ENCODE results near the gene MYRIP.
A peak's percentile ranks its signal among the peaks of the same experiment; 100 is the strongest.
"Not testable (repeated sequence)": the region's sequence is repeated elsewhere in the genome, so short reads cannot be mapped to it uniquely, and the experiment has no call there.

Gene MYRIP

GRCh38 chr3:40278791-40279190 lies 469.4 kb downstream of the MYRIP start:
- no peak overlapping the region for H2AFZ ChIP-seq (ENCODE audit: low read depth, low read length)
- H3K4me3 ChIP-seq (ENCODE audit: low read length) = no peak overlapping the region
- no peaks in the 10 kb centered on the region for H3K4me1 ChIP-seq (ENCODE audit: insufficient read depth, low read length)
- no peaks in the 10 kb centered on the region for H3K36me3 ChIP-seq (ENCODE audit: insufficient read depth, low read length)
- no peaks in the 10 kb centered on the region for H3K27me3 ChIP-seq (ENCODE audit: insufficient read depth, low read length)
- H3K9me3 ChIP-seq (ENCODE audit: low read length) = no peaks in the 10 kb centered on the region

DNA sequence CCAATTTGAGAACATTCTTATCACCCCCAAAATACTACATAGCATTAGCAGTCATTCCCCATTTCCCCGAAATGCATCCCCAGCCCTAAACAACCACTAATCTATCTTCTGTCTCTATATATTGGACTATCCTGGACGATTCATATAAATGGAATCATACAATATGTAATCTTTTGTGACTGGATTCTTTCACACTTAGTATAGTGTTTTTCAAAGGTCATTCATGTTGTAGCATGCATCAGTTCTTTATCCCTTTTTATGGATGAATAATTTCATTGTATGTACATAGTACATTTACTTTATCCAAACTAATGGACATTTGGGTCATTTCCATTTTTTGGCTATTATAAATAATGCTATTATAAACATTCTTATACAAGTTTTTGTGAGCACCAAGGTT lies 472.6 kb downstream of the MYRIP start:
- no peaks in the 10 kb centered on the region for H3K9me3 ChIP-seq (ENCODE audit: low read length)
- H3K4me3 ChIP-seq (ENCODE audit: low read length) = no peak overlapping the region
- H3K36me3 ChIP-seq (ENCODE audit: insufficient read depth, low read length) = no peaks in the 10 kb centered on the region
- H3K4me1 ChIP-seq (ENCODE audit: insufficient read depth, low read length) = no peaks in the 10 kb centered on the region
- no peaks in the 10 kb centered on the region for H3K27me3 ChIP-seq (ENCODE audit: insufficient read depth, low read length)
- H2AFZ ChIP-seq (ENCODE audit: low read depth, low read length) = no peak overlapping the region

GRCh38 chr3:40283057-40283456 lies 473.6 kb downstream of the MYRIP start:
- H3K27me3 ChIP-seq (ENCODE audit: insufficient read depth, low read length); H2AFZ ChIP-seq (ENCODE audit: low read depth, low read length); H3K4me3 ChIP-seq (ENCODE audit: low read length); H3K9me3 ChIP-seq (ENCODE audit: low read length); H3K4me1 ChIP-seq (ENCODE audit: insufficient read depth, low read length); H3K36me3 ChIP-seq (ENCODE audit: insufficient read depth, low read length): not testable (repeated sequence)

DNA sequence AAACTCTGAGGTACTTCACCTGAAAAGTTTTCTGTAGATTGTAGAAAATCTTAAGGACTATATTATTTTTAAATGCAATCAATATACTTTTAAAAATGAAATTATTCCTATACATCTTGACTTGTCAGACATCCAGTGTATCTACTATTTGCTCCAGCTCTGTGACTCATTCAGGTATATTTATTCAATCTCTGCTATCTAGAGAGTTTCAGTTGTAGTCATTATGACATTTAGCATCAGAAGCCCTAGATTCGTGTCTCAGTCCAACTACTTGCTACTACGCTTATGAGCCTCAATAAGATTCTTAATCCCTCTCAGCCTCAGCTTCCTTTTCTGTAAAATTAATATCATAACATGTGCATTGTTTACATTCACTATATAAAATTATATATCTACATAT lies 477.8 kb downstream of the MYRIP start:
- peaks cover 2% of the 10 kb centered on the region for H3K9me3 ChIP-seq (ENCODE audit: low read length)
- H3K27me3 ChIP-seq (ENCODE audit: insufficient read depth, low read length) = no peaks in the 10 kb centered on the region
- no peak overlapping the region for H3K4me3 ChIP-seq (ENCODE audit: low read length)
- peaks cover 9% of the 10 kb centered on the region for H3K4me1 ChIP-seq (ENCODE audit: insufficient read depth, low read length)
- no peak overlapping the region for H2AFZ ChIP-seq (ENCODE audit: low read depth, low read length)
- H3K36me3 ChIP-seq (ENCODE audit: insufficient read depth, low read length) = no peaks in the 10 kb centered on the region

DNA sequence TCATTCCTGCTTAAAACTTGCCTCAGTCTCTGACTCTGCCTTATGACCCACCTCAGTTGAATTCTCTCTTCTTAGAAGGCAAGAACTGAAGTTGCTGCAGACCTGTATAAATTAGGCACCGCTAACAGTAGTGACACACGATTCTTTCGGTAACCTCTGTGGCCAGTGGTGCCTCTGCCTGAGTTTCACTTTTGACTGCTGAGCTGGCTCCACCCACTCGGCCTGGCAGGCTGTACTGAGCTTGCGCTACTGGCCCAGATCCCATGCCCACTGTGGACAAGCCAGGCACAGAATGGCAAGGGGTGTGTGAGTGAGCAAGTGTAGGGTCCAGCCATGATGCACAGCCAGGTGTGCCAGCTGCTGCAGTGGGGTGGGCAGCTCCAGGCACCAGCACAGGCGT lies 481.0 kb downstream of the MYRIP start:
- no peak overlapping the region for H3K4me3 ChIP-seq (ENCODE audit: low read length)
- no peaks in the 10 kb centered on the region for H3K27me3 ChIP-seq (ENCODE audit: insufficient read depth, low read length)
- H3K36me3 ChIP-seq (ENCODE audit: insufficient read depth, low read length) = no peaks in the 10 kb centered on the region
- H2AFZ ChIP-seq (ENCODE audit: low read depth, low read length) = no peak overlapping the region
- peaks cover 2% of the 10 kb centered on the region for H3K9me3 ChIP-seq (ENCODE audit: low read length)
- peaks cover 20% of the 10 kb centered on the region for H3K4me1 ChIP-seq (ENCODE audit: insufficient read depth, low read length)

- Histone ChIP-seq H3K4me3 (ENCODE audit: low read length) (no peak overlapping the region), H3K4me1 (ENCODE audit: insufficient read depth, low read length) (peaks cover 20% of the 10 kb centered on the region), H3K36me3 (ENCODE audit: insufficient read depth, low read length) (no peaks in the 10 kb centered on the region), H2AFZ (ENCODE audit: low read depth, low read length) (no peak overlapping the region), H3K27me3 (ENCODE audit: insufficient read depth, low read length) (no peaks in the 10 kb centered on the region), H3K9me3 (ENCODE audit: low read length) (peaks cover 2% of the 10 kb centered on the region)
Observed at GRCh38 chr3:40291471-40291870, 482.1 kb downstream of the MYRIP start.

DNA sequence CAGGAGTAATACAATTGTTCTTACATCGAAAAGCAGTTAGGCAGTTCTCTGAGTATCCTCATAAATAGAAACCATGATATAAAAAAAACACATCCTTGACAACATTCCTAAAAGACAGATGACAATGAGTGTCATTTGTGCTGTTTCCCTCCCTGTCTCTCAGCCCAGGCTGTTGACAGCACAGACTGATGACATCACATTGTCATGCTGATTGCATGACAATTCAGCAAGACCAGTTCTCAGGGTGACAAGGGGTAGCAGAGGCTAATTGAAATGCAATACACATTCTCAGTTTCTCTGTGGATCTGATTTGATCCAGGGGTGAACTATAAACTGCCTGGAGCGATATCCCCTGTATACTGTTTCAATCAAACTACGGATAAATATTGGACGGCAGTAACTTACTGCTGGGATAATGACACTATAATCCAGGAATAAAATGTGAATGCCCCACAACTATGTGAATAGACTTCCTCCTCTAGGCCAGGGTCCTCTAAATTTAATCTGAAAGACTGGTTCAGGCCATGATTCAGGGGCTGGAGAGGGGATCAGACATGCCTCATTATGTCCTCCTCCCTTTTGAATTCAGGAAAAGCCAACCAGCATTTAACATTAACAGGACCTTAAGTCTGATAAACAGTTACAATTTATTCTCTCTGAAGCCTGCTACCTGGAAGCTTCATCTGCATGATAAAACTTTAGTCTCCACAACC lies 483.4 kb downstream of the MYRIP start:
- peak overlapping the region; percentile 14 for H3K4me3 ChIP-seq (ENCODE audit: low read length)
- H3K27me3 ChIP-seq (ENCODE audit: insufficient read depth, low read length) = no peaks in the 10 kb centered on the region
- no peak overlapping the region for H2AFZ ChIP-seq (ENCODE audit: low read depth, low read length)

DNA sequence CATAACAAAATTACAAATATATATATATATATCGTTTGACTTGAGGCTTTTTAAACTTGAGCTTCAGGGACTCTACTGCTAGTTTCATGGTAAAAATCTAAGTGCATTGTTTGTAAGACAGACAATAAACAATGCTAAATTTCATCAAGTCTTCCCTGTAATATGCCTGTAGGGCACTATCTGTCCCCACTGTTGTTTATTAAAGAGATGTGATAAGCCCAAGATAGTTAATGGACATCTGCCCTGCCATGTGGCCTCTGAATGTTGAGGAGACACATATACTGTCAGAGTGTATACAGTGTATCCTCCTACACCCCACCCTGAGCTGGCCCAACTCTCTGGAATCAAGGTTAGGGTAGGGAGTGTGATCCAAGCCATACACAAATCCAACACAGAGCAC lies 485.0 kb downstream of the MYRIP start:
- Histone ChIP-seq H3K27me3 (ENCODE audit: insufficient read depth, low read length) (no peaks in the 10 kb centered on the region), H3K36me3 (ENCODE audit: insufficient read depth, low read length) (no peaks in the 10 kb centered on the region), H2AFZ (ENCODE audit: low read depth, low read length) (no peak overlapping the region), H3K9me3 (ENCODE audit: low read length) (peaks cover 2% of the 10 kb centered on the region), H3K4me1 (ENCODE audit: insufficient read depth, low read length) (peaks cover 20% of the 10 kb centered on the region), H3K4me3 (ENCODE audit: low read length) (no peak overlapping the region)

More for the DNA sequence above, 483.4 kb downstream of the MYRIP start:
- Histone ChIP-seq H3K36me3 (ENCODE audit: insufficient read depth, low read length) (no peaks in the 10 kb centered on the region), H3K4me1 (ENCODE audit: insufficient read depth, low read length) (peaks cover 20% of the 10 kb centered on the region), H3K9me3 (ENCODE audit: low read length) (peaks cover 2% of the 10 kb centered on the region)

DNA sequence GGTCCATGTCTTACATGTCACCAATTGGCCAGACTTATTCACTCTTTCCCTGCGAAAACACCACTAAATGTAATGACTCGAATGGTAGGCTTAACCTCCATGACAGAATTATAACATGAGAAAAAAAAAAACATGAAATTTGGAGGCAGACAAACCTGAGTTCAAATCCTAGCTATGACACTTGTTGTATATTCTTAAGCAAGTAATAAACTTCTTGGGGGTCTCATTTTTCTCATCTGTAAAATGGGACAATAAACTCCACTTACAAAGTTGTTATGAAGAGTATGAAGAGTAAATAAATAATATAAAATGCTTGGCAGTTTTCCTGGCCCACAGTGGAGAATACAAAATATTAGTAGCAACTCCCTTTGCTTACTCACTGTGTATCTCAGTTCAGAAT lies 488.7 kb downstream of the MYRIP start:
- Histone ChIP-seq H3K36me3 (ENCODE audit: insufficient read depth, low read length) (no peaks in the 10 kb centered on the region), H2AFZ (ENCODE audit: low read depth, low read length) (no peak overlapping the region), H3K4me3 (ENCODE audit: low read length) (no peak overlapping the region), H3K9me3 (ENCODE audit: low read length) (no peaks in the 10 kb centered on the region), H3K4me1 (ENCODE audit: insufficient read depth, low read length) (peaks cover 6% of the 10 kb centered on the region), H3K27me3 (ENCODE audit: insufficient read depth, low read length) (no peaks in the 10 kb centered on the region)

DNA sequence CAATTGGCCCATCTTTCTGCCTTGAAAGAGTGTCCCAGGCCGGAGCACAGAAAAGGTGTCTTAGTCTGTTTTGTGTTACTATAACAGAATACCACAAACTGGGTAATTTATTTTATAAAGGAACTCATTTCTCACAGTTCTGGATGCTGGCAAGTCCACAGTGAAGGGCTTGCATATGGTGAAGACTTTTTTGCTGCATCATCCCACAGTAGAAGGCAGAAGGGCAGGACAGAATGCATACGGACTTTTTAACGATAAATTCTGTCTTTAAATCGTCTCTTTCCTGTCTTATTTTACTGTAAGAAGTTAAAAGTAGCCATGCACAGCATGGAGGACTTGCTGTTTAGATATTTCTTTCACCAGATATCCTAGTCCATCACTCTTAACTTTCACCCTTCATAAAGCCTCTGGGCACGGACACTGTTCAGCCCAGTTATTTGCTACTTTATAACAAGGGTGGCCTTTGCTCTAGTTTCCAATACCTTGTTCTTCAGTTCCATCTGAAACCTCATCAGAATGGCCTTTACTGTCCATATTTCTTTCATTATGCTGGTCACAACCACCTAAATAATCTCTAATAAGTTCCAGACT lies 489.8 kb downstream of the MYRIP start:
- Histone ChIP-seq H3K27me3 (ENCODE audit: insufficient read depth, low read length) (no peaks in the 10 kb centered on the region), H2AFZ (ENCODE audit: low read depth, low read length) (no peak overlapping the region), H3K4me1 (ENCODE audit: insufficient read depth, low read length) (no peaks in the 10 kb centered on the region), H3K36me3 (ENCODE audit: insufficient read depth, low read length) (no peaks in the 10 kb centered on the region), H3K4me3 (ENCODE audit: low read length) (no peak overlapping the region), H3K9me3 (ENCODE audit: low read length) (no peaks in the 10 kb centered on the region)

DNA sequence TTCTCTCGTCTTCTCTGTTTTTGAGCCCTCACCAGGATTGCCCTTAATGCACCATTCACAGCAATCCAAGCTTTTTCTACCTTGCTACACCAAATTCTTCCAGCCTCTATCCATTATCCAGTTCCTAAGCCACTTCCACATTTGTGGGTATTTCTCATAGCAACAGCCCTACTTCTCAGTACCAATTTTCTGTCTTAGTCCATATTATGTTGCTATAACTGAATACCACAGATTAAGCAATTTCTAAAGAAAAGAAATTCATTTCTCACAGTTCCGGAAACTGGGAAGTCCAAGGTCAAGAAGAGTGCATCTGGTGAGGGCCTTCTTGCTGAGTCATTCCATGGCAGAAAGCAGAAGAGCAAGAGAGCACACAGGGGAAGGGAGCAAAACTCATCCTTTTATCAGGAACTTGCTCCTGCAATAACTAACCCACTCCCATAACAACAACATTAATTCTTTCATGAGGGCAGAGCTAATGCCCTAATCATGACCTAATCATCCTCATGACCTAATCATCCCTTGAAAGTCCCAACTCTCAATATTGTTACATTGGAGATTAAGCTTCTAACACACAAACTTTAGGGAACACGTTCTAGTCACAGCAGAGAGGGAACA lies 490.4 kb downstream of the MYRIP start:
- H2AFZ ChIP-seq (ENCODE audit: low read depth, low read length) = no peak overlapping the region
- H3K4me1 ChIP-seq (ENCODE audit: insufficient read depth, low read length) = no peaks in the 10 kb centered on the region
- no peaks in the 10 kb centered on the region for H3K36me3 ChIP-seq (ENCODE audit: insufficient read depth, low read length)
- H3K4me3 ChIP-seq (ENCODE audit: low read length) = no peak overlapping the region
- no peaks in the 10 kb centered on the region for H3K27me3 ChIP-seq (ENCODE audit: insufficient read depth, low read length)
- no peaks in the 10 kb centered on the region for H3K9me3 ChIP-seq (ENCODE audit: low read length)

GRCh38 chr3:40302784-40303183 lies 493.4 kb downstream of the MYRIP start:
- Histone ChIP-seq H2AFZ (ENCODE audit: low read depth, low read length) (no peak overlapping the region), H3K4me3 (ENCODE audit: low read length) (no peak overlapping the region), H3K27me3 (ENCODE audit: insufficient read depth, low read length) (no peaks in the 10 kb centered on the region), H3K36me3 (ENCODE audit: insufficient read depth, low read length) (no peaks in the 10 kb centered on the region), H3K4me1 (ENCODE audit: insufficient read depth, low read length) (no peaks in the 10 kb centered on the region), H3K9me3 (ENCODE audit: low read length) (no peaks in the 10 kb centered on the region)

- Histone ChIP-seq H3K36me3 (ENCODE audit: insufficient read depth, low read length) (no peaks in the 10 kb centered on the region), H3K27me3 (ENCODE audit: insufficient read depth, low read length) (no peaks in the 10 kb centered on the region), H3K4me3 (ENCODE audit: low read length) (no peak overlapping the region), H3K9me3 (ENCODE audit: low read length) (no peaks in the 10 kb centered on the region), H3K4me1 (ENCODE audit: insufficient read depth, low read length) (peaks cover 3% of the 10 kb centered on the region), H2AFZ (ENCODE audit: low read depth, low read length) (no peak overlapping the region)
Observed at GRCh38 chr3:40304352-40304751, 494.9 kb downstream of the MYRIP start.
